Fibroblast of lung (primary cell): Measurements from ENCODE around the gene KCNJ5. TPM values are rescaled to one million over a fixed set of nuclear protein-coding genes. Genes with fewer than 3 reads are reported as not detected.

Experiments
- DNase-seq, 2 donors: peaks; one replicate each; pipeline versions ENCODE4 v3.0.0 to v3.0.0-alpha.2; 2010; ENCODE audit warnings: low read depth in 2 of 2
- H2AFZ ChIP-seq: 2 replicates; pipeline ENCODE4 v1.5.1; 2012; ENCODE audit warnings: low read length, control low read depth, inconsistent platforms
- H3K27ac ChIP-seq: 2 replicates; pipeline ENCODE4 v1.5.1; 2011; ENCODE audit warnings: low read length, control low read depth; ENCODE audit not compliant: insufficient read depth
- H3K27me3 ChIP-seq: 2 replicates; pipeline ENCODE4 v1.5.1; 2011; ENCODE audit warnings: mild to moderate bottlenecking, low read length; ENCODE audit not compliant: control insufficient read depth, insufficient read depth
- H3K36me3 ChIP-seq: 2 replicates; pipeline ENCODE4 v1.5.1; 2011; ENCODE audit warnings: low read length; ENCODE audit not compliant: control insufficient read depth, insufficient read depth
- H3K4me1 ChIP-seq: 2 replicates; pipeline ENCODE4 v1.5.1; 2011; ENCODE audit warnings: low read length; ENCODE audit not compliant: control insufficient read depth, insufficient read depth; ENCODE audit errors: extremely low read depth
- H3K4me2 ChIP-seq: 2 replicates; pipeline ENCODE4 v1.5.1; 2011; ENCODE audit warnings: low read length, control low read depth; ENCODE audit not compliant: insufficient read depth; ENCODE audit errors: extremely low read depth
- H3K4me3 ChIP-seq, 4 experiments: fragments of 200-600 bp in 1 of 4; sonication (generic) in 1 of 4; replicated peaks in 1 of 4; 2 replicates each; pipeline ENCODE4 v1.5.1; 2011 to 2016; ENCODE audit warnings: low read length in 4 of 4, low read depth in 3 of 4, mild to moderate bottlenecking in 3 of 4, control low read depth in 2 of 4, inconsistent platforms in 1 of 4, mixed read lengths in 1 of 4; ENCODE audit not compliant: insufficient read depth in 1 of 4; ENCODE audit errors: control extremely low read depth in 1 of 4
- H3K79me2 ChIP-seq: 2 replicates; pipeline ENCODE4 v1.5.1; 2012; ENCODE audit warnings: mild to moderate bottlenecking, low read length, inconsistent platforms; ENCODE audit not compliant: control insufficient read depth, insufficient read depth
- H3K9ac ChIP-seq: 2 replicates; pipeline ENCODE4 v1.5.1; 2011; ENCODE audit warnings: mild to moderate bottlenecking, low read length, control low read depth; ENCODE audit not compliant: insufficient read depth
- H3K9me3 ChIP-seq: 2 replicates; pipeline ENCODE4 v1.5.1; 2012; ENCODE audit warnings: low read depth, low read length; ENCODE audit not compliant: control insufficient read depth, insufficient read depth
- H4K20me1 ChIP-seq: 2 replicates; pipeline ENCODE4 v1.5.1; 2011; ENCODE audit warnings: low read length; ENCODE audit not compliant: control insufficient read depth, insufficient read depth; ENCODE audit errors: extremely low read depth
- CTCF ChIP-seq, 2 donors: IDR thresholded peaks in 1 of 2; conservative IDR thresholded peaks in 1 of 2; 1 replicate in 1 of 2; 2 replicates in 1 of 2; pipeline ENCODE4 v1.5.1; 2011 to 2012; ENCODE audit warnings: low read length in 2 of 2, control low read depth in 1 of 2, inconsistent platforms in 1 of 2, low read depth in 1 of 2, mild to moderate bottlenecking in 1 of 2
- EZH2 ChIP-seq: IDR thresholded peaks from 2 replicates; pipeline ENCODE4 v1.5.1; 2012; ENCODE audit warnings: low read length, control low read depth, mild to moderate bottlenecking; ENCODE audit errors: missing control alignments
- polyA plus RNA-seq, 2 donors: library from polyadenylated mRNA; depleted of rRNA in 1 of 2; stranded (reverse) in 1 of 2; unstranded in 1 of 2; fragments of >200 nt; gene quantifications; 2 replicates each; pipeline ENCODE4 v1.2.1, GENCODE V29; 2011 to 2012; ENCODE audit warnings: missing spikeins in 1 of 2
- total RNA-seq: library from RNA; depleted of rRNA; stranded (reverse); fragments of >200 nt; gene quantifications from 2 replicates; pipeline ENCODE4 v1.2.1, GENCODE V29; 2014

KCNJ5 gene
- total and polyA plus RNA-seq, 2 donors (not counting 1 experiment from before 2014, with no cell fraction given), result 0.24 to 0.33 TPM

GRCh38 chr11:128845334-128845780 lies 45.8 kb upstream of the KCNJ5 start:
- no peaks in the 10 kb centered on the region for H3K4me1 ChIP-seq
- peaks cover 8% of the 10 kb centered on the region for H3K27me3 ChIP-seq
- H3K79me2 ChIP-seq, result no peaks in the 10 kb centered on the region
- no peak overlapping the region for H3K4me2 ChIP-seq
- no peak for TF ChIP-seq EZH2
- no peak for TF ChIP-seq CTCF (conservative IDR thresholded peaks at IDR 0.05 in 1 of 2, IDR thresholded peaks at IDR 0.05 in 1 of 2; ENCODE audit: low read depth in 1 of 2, low read length in 2 of 2)
- H3K9me3 ChIP-seq, result no peaks in the 10 kb centered on the region
- no peak for DNase-seq
- no peak overlapping the region for H3K27ac ChIP-seq
- no peak overlapping the region for H2AFZ ChIP-seq
- H3K4me3 ChIP-seq, result no peak overlapping the region
- no peaks in the 10 kb centered on the region for H3K36me3 ChIP-seq
- no peaks in the 10 kb centered on the region for H4K20me1 ChIP-seq
- H3K9ac ChIP-seq, result no peak overlapping the region

GRCh38 chr11:128846985-128847384 lies 44.2 kb upstream of the KCNJ5 start:
- Histone ChIP-seq H3K36me3 (no peaks in the 10 kb centered on the region), H3K79me2 (no peaks in the 10 kb centered on the region), H4K20me1 (no peaks in the 10 kb centered on the region), H3K4me1 (no peaks in the 10 kb centered on the region), H3K9me3 (no peaks in the 10 kb centered on the region), H3K4me2 (no peak overlapping the region), H3K9ac (no peak overlapping the region), H2AFZ (no peak overlapping the region), H3K27ac (no peak overlapping the region), H3K27me3 (peaks cover 5% of the 10 kb centered on the region), H3K4me3 (no peak overlapping the region)
- TF ChIP-seq CTCF (conservative IDR thresholded peaks at IDR 0.05 in 1 of 2, IDR thresholded peaks at IDR 0.05 in 1 of 2; ENCODE audit: low read depth in 1 of 2, low read length in 2 of 2), result no peak
- no peak for TF ChIP-seq EZH2
- no peak for DNase-seq

- Histone ChIP-seq H3K27ac (no peak overlapping the region), H2AFZ (no peak overlapping the region), H3K9ac (no peak overlapping the region), H3K79me2 (no peaks in the 10 kb centered on the region), H3K4me1 (no peaks in the 10 kb centered on the region), H3K27me3 (peaks cover 5% of the 10 kb centered on the region), H3K4me2 (no peak overlapping the region), H3K36me3 (no peaks in the 10 kb centered on the region), H3K9me3 (no peaks in the 10 kb centered on the region), H4K20me1 (no peaks in the 10 kb centered on the region), H3K4me3 (no peak overlapping the region)
- TF ChIP-seq EZH2 (no peak), CTCF (conservative IDR thresholded peaks at IDR 0.05 in 1 of 2, IDR thresholded peaks at IDR 0.05 in 1 of 2; ENCODE audit: low read depth in 1 of 2, low read length in 2 of 2) (peak; percentile 29 to 64)
- DNase-seq, result peak in 1 of 2 donors; percentile 25
Observed at GRCh38 chr11:128848815-128849455, 42.2 kb upstream of the KCNJ5 start.
